ENCODE measurements around the gene SLC2A6.

DNA sequence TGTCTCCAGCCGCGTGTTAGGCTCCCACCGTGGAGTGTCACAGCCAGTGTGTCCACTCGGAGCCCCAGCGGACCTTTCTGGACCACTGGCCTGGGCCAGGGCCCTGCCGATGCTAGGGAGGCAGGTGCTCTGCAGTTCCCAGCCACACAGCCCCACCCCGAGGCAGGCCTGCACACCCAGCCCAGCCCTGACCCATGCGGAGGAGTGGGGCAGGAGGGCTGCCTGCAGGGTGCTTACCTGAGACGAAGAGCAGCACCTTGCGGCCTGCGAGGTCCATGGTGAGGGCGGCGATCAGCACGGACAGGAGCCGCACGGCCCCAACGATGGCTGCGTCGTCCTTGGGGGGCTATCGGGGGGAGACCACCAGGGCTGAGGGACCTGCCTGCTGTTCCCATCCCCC lies 5.2 kb downstream of the SLC2A6 start:
- TF ChIP-seq CTCF (IDR thresholded peaks at IDR 0.05) (no peak), POLR2A (IDR thresholded peaks at IDR 0.05) (no peak)
